Measurements from ENCODE around the gene NUDT14.

NUDT14 gene

GRCh38 chr14:105196265-105196960, 15.3 kb upstream of the NUDT14 start:
- DNase-seq, result no peak

- DNase-seq, result no peak
These were observed 14.6 kb upstream of the NUDT14 start for GRCh38 chr14:105195522-105196264.

- no peak for DNase-seq
These were observed 13.9 kb upstream of the NUDT14 start for GRCh38 chr14:105195051-105195450.

GRCh38 chr14:105193916-105194782, 13.0 kb upstream of the NUDT14 start:
- DNase-seq, result peak; percentile 87

- no peak for DNase-seq
These were observed 12.0 kb upstream of the NUDT14 start for GRCh38 chr14:105192866-105193731.

GRCh38 chr14:105187935-105188524, 6.9 kb upstream of the NUDT14 start:
- DNase-seq, result no peak

GRCh38 chr14:105187116-105187515, 6.0 kb upstream of the NUDT14 start:
- no peak for DNase-seq

- DNase-seq, result no peak
These were observed 4.9 kb upstream of the NUDT14 start for GRCh38 chr14:105185973-105186372.

GRCh38 chr14:105185001-105185400, 3.9 kb upstream of the NUDT14 start:
- no peak for DNase-seq

- DNase-seq, result no peak
These were observed 3.3 kb upstream of the NUDT14 start for GRCh38 chr14:105184461-105184860.

- DNase-seq, result no peak
These were observed 1.3 kb upstream of the NUDT14 start for GRCh38 chr14:105182296-105183020.

GRCh38 chr14:105181549-105182295, 610 bp upstream of the NUDT14 start:
- no peak for DNase-seq

- no peak for DNase-seq
These were observed 1.9 kb downstream of the NUDT14 start for GRCh38 chr14:105179191-105179590.

- DNase-seq, result no peak
These were observed 2.3 kb downstream of the NUDT14 start for GRCh38 chr14:105178868-105179140.

GRCh38 chr14:105178069-105178867, 2.8 kb downstream of the NUDT14 start:
- no peak for DNase-seq

GRCh38 chr14:105177082-105177481, 4.0 kb downstream of the NUDT14 start:
- no peak for DNase-seq

GRCh38 chr14:105176513-105176912, 4.6 kb downstream of the NUDT14 start:
- DNase-seq, result no peak

- no peak for DNase-seq
These were observed 6.9 kb downstream of the NUDT14 start for GRCh38 chr14:105173901-105174894.

GRCh38 chr14:105173145-105173544, 8.0 kb downstream of the NUDT14 start:
- DNase-seq, result no peak

Data from NCI-H1417 treated with DMSO at 0.1 percent for 48 hours (cell line).